WTC11 (cell line): Measurements from ENCODE around the gene OTOGL. TPM values are rescaled to one million over a fixed set of nuclear protein-coding genes. Genes with fewer than 3 reads are reported as not detected.

ENCODE experiments used
- ATAC-seq: fragments of 200-7000 bp; cut with Tn5 transposase; 2 replicates; pipeline ENCODE4 v1.10.0; 2021; ENCODE audit warnings: mild to moderate bottlenecking, moderate library complexity
- CTCF ChIA-PET: fragments of 300-600 bp; sonication (Branson Sonifier 250); formaldehyde crosslinking; loops from one replicate; lab custom pipeline; 2021; ENCODE audit warnings: antibody characterized with exemption; lab: Charles Lee
- POLR2A ChIA-PET: fragments of 350-600 bp; sonication (Branson Sonifier 250); formaldehyde crosslinking; loops from one replicate; lab custom pipeline; 2021; ENCODE audit warnings: antibody characterized with exemption; lab: Charles Lee
- DNase-seq: peaks from one replicate; pipeline ENCODE4 v3.0.0; 2021; ENCODE audit warnings: low spot score
- H3K27ac Mint-ChIP-seq: 2 replicates; pipeline ENCODE4 v1.8.0; 2021; ENCODE audit warnings: mixed read lengths
- H3K27me3 Mint-ChIP-seq: 2 replicates; pipeline ENCODE4 v1.8.0; 2021; ENCODE audit warnings: low read depth, mild to moderate bottlenecking, moderate library complexity, mixed read lengths
- H3K36me3 Mint-ChIP-seq: 2 replicates; pipeline ENCODE4 v1.8.0; 2021; ENCODE audit warnings: mixed read lengths
- H3K4me1 Mint-ChIP-seq: 2 replicates; pipeline ENCODE4 v1.8.0; 2022; ENCODE audit warnings: mixed read lengths
- H3K4me3 Mint-ChIP-seq: 2 replicates; pipeline ENCODE4 v1.8.0; 2021; ENCODE audit warnings: mild to moderate bottlenecking, moderate library complexity, mixed read lengths
- H3K9me3 Mint-ChIP-seq: 2 replicates; pipeline ENCODE4 v1.8.0; 2021; ENCODE audit warnings: mixed read lengths
- EMX1 ChIP-seq: fragments of 250-450 bp; sonication (Bioruptor Pico); IDR thresholded peaks from 2 replicates; pipeline ENCODE4 v1.8.0; 2021; ENCODE audit warnings: mild to moderate bottlenecking
- HMGA2 ChIP-seq: fragments of 250-450 bp; sonication (Bioruptor Pico); IDR thresholded peaks from 2 replicates; pipeline ENCODE4 v1.4.0; 2021; ENCODE audit warnings: mild to moderate bottlenecking, moderate library complexity
- MYBL2 ChIP-seq: sonication (generic); formaldehyde crosslinking; IDR thresholded peaks from 2 replicates; pipeline ENCODE4 v1.8.1; 2023; ENCODE audit warnings: mild to moderate bottlenecking, moderate library complexity, missing genetic modification reagents
- NFATC4 ChIP-seq: fragments of 250-450 bp; sonication (Bioruptor Pico); IDR thresholded peaks from 2 replicates; pipeline ENCODE4 v1.9.0; 2021; ENCODE audit warnings: mild to moderate bottlenecking
- NR3C1 ChIP-seq: sonication (generic); formaldehyde crosslinking; conservative IDR thresholded peaks from 2 replicates; pipeline ENCODE4 v1.8.1; 2023; ENCODE audit warnings: low read depth, mild to moderate bottlenecking, missing genetic modification reagents
- ZNF232 ChIP-seq: sonication (generic); formaldehyde crosslinking; IDR thresholded peaks from 2 replicates; pipeline ENCODE4 v1.8.0; 2022; ENCODE audit warnings: mild to moderate bottlenecking, missing genetic modification reagents
- ZNF263 ChIP-seq: sonication (generic); formaldehyde crosslinking; IDR thresholded peaks from 2 replicates; pipeline ENCODE4 v1.8.1; 2022; ENCODE audit warnings: low read depth, mild to moderate bottlenecking, moderate library complexity, missing genetic modification reagents
- ZNF317 ChIP-seq: sonication (generic); formaldehyde crosslinking; IDR thresholded peaks from 2 replicates; pipeline ENCODE4 v1.8.1; 2023; ENCODE audit warnings: low read depth, mild to moderate bottlenecking, moderate library complexity, missing genetic modification reagents, borderline replicate concordance
- ZNF396 ChIP-seq: fragments of 250-450 bp; sonication (Bioruptor Pico); IDR thresholded peaks from 2 replicates; pipeline ENCODE4 v1.8.0; 2021; ENCODE audit warnings: mild to moderate bottlenecking, moderate library complexity, borderline replicate concordance
- ZNF671 ChIP-seq: fragments of 250-450 bp; sonication (Bioruptor Pico); IDR thresholded peaks from 2 replicates; pipeline ENCODE4 v1.8.0; 2021; ENCODE audit warnings: mild to moderate bottlenecking
- total RNA-seq: library from RNA; stranded (reverse); gene quantifications from 3 replicates; pipeline ENCODE4 v1.2.3, GENCODE V29; 2021
- TF ChIP-seq, protein P1 (sequence below): sonication (generic); formaldehyde crosslinking; IDR thresholded peaks from 2 replicates; pipeline ENCODE4 v1.8.1; 2023; ENCODE audit warnings: mild to moderate bottlenecking, missing genetic modification reagents
- TF ChIP-seq, protein P2 (sequence below): fragments of 250-450 bp; sonication (Bioruptor Pico); IDR thresholded peaks from 2 replicates; pipeline ENCODE4 v1.8.0; 2021; ENCODE audit warnings: mild to moderate bottlenecking
- TF ChIP-seq, protein P3 (sequence below): sonication (generic); formaldehyde crosslinking; IDR thresholded peaks from 2 replicates; pipeline ENCODE4 v1.8.1; 2022; ENCODE audit warnings: low read depth, missing genetic modification reagents, borderline replicate concordance
- TF ChIP-seq, protein P4 (sequence below): sonication (generic); formaldehyde crosslinking; IDR thresholded peaks from 2 replicates; pipeline ENCODE4 v1.8.0; 2023; ENCODE audit warnings: missing genetic modification reagents, mild to moderate bottlenecking, borderline replicate concordance
- TF ChIP-seq, protein P5 (sequence below): sonication (generic); formaldehyde crosslinking; IDR thresholded peaks from 2 replicates; pipeline ENCODE4 v1.8.0; 2022; ENCODE audit warnings: mild to moderate bottlenecking, missing genetic modification reagents
- TF ChIP-seq, protein P6 (sequence below): fragments of 250-450 bp; sonication (Bioruptor Pico); conservative IDR thresholded peaks from 2 replicates; pipeline ENCODE4 v1.9.0; 2021; ENCODE audit warnings: mild to moderate bottlenecking
- TF ChIP-seq, protein P7 (sequence below): sonication (generic); formaldehyde crosslinking; IDR thresholded peaks from 2 replicates; pipeline ENCODE4 v1.8.0; 2022; ENCODE audit warnings: missing genetic modification reagents

OTOGL gene
- total RNA-seq, 1 experiment from 2014 or later, result 0.55 TPM

DNA sequence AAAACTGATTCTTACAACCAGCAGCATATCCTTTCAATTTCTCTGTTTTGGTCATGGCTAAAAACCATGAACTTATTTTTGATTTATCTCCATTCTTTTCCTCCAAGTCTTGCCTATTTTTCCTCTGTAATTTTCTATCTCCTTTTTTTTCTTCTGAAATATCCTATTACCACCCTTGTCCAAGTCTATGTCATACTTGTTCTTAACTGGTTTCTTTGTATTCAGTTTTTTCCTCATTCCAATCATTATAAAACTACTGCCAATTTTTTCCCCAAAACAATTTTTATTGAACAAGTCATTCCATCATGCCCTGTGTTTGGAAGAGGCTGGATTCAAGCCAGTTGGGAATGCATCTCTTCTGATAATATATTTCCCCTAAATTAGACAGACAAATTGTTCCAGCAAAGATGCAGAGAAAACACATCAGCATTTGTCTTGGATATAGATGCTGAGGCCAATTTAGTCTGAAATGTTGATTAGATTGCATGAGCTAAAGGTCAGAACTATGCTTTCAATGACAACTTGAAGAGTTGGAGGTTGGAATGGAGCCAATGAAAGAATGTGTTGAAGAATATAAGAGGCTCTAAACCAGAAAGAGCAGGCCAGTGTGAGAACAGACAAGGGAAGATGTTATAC, 30.7 kb downstream of the OTOGL start (continued):
- TF ChIP-seq, protein P1, sequence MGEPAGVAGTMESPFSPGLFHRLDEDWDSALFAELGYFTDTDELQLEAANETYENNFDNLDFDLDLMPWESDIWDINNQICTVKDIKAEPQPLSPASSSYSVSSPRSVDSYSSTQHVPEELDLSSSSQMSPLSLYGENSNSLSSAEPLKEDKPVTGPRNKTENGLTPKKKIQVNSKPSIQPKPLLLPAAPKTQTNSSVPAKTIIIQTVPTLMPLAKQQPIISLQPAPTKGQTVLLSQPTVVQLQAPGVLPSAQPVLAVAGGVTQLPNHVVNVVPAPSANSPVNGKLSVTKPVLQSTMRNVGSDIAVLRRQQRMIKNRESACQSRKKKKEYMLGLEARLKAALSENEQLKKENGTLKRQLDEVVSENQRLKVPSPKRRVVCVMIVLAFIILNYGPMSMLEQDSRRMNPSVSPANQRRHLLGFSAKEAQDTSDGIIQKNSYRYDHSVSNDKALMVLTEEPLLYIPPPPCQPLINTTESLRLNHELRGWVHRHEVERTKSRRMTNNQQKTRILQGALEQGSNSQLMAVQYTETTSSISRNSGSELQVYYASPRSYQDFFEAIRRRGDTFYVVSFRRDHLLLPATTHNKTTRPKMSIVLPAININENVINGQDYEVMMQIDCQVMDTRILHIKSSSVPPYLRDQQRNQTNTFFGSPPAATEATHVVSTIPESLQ (CRISPR knock-in tag), result no peak
- TF ChIP-seq, protein P2, sequence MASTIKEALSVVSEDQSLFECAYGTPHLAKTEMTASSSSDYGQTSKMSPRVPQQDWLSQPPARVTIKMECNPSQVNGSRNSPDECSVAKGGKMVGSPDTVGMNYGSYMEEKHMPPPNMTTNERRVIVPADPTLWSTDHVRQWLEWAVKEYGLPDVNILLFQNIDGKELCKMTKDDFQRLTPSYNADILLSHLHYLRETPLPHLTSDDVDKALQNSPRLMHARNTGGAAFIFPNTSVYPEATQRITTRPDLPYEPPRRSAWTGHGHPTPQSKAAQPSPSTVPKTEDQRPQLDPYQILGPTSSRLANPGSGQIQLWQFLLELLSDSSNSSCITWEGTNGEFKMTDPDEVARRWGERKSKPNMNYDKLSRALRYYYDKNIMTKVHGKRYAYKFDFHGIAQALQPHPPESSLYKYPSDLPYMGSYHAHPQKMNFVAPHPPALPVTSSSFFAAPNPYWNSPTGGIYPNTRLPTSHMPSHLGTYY (CRISPR knock-in tag), result no peak
- TF ChIP-seq ZNF317, result no peak
- TF ChIP-seq, protein P3, sequence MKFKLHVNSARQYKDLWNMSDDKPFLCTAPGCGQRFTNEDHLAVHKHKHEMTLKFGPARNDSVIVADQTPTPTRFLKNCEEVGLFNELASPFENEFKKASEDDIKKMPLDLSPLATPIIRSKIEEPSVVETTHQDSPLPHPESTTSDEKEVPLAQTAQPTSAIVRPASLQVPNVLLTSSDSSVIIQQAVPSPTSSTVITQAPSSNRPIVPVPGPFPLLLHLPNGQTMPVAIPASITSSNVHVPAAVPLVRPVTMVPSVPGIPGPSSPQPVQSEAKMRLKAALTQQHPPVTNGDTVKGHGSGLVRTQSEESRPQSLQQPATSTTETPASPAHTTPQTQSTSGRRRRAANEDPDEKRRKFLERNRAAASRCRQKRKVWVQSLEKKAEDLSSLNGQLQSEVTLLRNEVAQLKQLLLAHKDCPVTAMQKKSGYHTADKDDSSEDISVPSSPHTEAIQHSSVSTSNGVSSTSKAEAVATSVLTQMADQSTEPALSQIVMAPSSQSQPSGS (CRISPR knock-in tag), result no peak
- TF ChIP-seq NFATC4 (CRISPR knock-in tag), result no peak
- TF ChIP-seq NR3C1, result no peak
- TF ChIP-seq, all 79 proteins: peak for 0

DNA sequence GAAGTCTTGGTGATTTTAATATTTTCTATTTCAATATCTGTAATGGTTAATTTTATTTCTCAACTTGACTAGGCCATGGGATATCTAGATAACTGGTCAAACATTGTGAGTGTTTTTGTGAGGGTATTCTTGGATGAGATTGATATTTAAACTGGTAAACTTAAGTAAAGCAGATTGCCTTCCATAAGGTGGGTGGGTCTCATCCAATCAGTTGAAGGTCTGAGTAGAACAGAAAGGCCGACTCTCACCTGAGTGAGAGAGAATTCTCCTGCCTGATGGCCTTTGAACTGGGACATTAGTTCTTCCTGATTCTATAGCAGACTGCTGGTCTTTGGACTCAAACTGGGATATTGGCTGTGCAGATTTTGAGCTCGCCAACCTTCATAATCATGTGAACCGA, 36.3 kb downstream of the OTOGL start:
- Mint-ChIP-seq H3K27me3 (no peaks in the 10 kb centered on the region), H3K4me1 (no peaks in the 10 kb centered on the region), H3K4me3 (no peak overlapping the region), H3K27ac (no peak overlapping the region), H3K9me3 (no peaks in the 10 kb centered on the region), H3K36me3 (no peaks in the 10 kb centered on the region)
- DNase-seq, result no peak
- no peak for TF ChIP-seq MYBL2
- TF ChIP-seq ZNF232, result no peak
- TF ChIP-seq EMX1, result no peak
- TF ChIP-seq, protein P4, sequence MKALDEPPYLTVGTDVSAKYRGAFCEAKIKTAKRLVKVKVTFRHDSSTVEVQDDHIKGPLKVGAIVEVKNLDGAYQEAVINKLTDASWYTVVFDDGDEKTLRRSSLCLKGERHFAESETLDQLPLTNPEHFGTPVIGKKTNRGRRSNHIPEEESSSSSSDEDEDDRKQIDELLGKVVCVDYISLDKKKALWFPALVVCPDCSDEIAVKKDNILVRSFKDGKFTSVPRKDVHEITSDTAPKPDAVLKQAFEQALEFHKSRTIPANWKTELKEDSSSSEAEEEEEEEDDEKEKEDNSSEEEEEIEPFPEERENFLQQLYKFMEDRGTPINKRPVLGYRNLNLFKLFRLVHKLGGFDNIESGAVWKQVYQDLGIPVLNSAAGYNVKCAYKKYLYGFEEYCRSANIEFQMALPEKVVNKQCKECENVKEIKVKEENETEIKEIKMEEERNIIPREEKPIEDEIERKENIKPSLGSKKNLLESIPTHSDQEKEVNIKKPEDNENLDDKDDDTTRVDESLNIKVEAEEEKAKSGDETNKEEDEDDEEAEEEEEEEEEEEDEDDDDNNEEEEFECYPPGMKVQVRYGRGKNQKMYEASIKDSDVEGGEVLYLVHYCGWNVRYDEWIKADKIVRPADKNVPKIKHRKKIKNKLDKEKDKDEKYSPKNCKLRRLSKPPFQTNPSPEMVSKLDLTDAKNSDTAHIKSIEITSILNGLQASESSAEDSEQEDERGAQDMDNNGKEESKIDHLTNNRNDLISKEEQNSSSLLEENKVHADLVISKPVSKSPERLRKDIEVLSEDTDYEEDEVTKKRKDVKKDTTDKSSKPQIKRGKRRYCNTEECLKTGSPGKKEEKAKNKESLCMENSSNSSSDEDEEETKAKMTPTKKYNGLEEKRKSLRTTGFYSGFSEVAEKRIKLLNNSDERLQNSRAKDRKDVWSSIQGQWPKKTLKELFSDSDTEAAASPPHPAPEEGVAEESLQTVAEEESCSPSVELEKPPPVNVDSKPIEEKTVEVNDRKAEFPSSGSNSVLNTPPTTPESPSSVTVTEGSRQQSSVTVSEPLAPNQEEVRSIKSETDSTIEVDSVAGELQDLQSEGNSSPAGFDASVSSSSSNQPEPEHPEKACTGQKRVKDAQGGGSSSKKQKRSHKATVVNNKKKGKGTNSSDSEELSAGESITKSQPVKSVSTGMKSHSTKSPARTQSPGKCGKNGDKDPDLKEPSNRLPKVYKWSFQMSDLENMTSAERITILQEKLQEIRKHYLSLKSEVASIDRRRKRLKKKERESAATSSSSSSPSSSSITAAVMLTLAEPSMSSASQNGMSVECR (CRISPR knock-in tag), result no peak
- TF ChIP-seq ZNF671 (CRISPR knock-in tag), result no peak
- TF ChIP-seq ZNF396 (CRISPR knock-in tag), result no peak
- TF ChIP-seq, protein P5, sequence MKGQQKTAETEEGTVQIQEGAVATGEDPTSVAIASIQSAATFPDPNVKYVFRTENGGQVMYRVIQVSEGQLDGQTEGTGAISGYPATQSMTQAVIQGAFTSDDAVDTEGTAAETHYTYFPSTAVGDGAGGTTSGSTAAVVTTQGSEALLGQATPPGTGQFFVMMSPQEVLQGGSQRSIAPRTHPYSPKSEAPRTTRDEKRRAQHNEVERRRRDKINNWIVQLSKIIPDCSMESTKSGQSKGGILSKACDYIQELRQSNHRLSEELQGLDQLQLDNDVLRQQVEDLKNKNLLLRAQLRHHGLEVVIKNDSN (CRISPR knock-in tag), result no peak
- TF ChIP-seq HMGA2, result no peak
- TF ChIP-seq, protein P6, sequence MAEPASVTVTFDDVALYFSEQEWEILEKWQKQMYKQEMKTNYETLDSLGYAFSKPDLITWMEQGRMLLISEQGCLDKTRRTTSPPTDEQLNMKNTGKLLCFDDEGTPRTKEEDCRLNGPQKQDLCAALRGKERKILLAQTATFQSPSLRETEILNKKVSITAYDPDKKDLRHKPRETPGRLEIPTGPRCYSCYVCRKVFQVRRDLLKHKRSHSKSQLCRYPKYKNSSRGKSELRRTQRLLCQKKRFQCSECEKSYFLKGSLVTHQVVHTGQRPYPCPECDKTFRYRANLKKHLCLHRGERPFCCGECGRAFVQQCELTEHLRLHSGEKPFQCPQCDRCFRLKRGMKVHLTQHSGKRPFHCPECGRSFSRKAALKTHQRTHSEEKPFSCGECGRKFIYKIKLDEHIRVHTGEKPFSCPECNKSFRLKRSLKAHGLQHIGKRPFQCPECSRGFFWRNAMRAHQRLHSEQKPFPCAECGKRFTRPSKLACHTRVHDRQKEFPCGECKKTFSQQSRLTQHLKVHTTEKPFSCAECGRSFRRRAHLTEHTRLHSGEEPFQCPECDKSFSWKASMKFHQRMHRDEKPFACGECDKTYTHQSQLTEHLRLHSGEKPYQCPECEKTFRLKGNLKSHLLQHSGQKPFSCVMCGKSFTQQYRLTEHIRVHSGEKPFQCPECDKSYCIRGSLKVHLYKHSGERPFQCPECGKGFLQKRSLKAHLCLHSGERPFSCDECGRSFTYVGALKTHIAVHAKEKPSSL (CRISPR knock-in tag), result no peak
- TF ChIP-seq, protein P7, sequence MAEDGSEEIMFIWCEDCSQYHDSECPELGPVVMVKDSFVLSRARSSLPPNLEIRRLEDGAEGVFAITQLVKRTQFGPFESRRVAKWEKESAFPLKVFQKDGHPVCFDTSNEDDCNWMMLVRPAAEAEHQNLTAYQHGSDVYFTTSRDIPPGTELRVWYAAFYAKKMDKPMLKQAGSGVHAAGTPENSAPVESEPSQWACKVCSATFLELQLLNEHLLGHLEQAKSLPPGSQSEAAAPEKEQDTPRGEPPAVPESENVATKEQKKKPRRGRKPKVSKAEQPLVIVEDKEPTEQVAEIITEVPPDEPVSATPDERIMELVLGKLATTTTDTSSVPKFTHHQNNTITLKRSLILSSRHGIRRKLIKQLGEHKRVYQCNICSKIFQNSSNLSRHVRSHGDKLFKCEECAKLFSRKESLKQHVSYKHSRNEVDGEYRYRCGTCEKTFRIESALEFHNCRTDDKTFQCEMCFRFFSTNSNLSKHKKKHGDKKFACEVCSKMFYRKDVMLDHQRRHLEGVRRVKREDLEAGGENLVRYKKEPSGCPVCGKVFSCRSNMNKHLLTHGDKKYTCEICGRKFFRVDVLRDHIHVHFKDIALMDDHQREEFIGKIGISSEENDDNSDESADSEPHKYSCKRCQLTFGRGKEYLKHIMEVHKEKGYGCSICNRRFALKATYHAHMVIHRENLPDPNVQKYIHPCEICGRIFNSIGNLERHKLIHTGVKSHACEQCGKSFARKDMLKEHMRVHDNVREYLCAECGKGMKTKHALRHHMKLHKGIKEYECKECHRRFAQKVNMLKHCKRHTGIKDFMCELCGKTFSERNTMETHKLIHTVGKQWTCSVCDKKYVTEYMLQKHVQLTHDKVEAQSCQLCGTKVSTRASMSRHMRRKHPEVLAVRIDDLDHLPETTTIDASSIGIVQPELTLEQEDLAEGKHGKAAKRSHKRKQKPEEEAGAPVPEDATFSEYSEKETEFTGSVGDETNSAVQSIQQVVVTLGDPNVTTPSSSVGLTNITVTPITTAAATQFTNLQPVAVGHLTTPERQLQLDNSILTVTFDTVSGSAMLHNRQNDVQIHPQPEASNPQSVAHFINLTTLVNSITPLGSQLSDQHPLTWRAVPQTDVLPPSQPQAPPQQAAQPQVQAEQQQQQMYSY (CRISPR knock-in tag), result no peak
- TF ChIP-seq ZNF263 (CRISPR knock-in tag), result no peak
- no peak for TF ChIP-seq NFATC4 (CRISPR knock-in tag)
- ATAC-seq, result no peak
- ChIA-PET POLR2A (no interaction called here), CTCF (no interaction called here)
